ENCODE data around the gene DISP1.
"Not testable (repeated sequence)": the region's sequence is repeated elsewhere in the genome, so short reads cannot be mapped to it uniquely, and the experiment has no call there.

Gene DISP1

DNA sequence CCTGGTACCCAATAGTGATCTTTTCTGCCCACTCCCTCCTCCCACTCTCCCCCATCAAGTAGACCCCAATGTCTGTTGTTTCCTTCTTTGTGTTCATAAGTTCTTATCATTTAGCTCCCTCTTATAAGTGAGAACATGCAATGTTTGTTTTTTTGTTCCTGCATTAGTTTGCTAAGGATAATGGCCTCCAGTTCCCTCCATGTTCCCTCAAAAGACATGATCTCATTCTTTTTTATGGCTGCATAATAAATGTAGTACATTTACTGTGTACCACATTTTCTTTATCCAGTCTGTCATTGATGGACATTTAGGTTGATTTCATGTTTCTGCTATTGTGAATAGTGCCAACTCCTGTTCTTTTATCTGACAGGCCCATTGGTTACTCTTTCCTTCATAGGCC is 35.7 kb downstream of the DISP1 start:
- not testable (repeated sequence) for DNase-seq

DNA sequence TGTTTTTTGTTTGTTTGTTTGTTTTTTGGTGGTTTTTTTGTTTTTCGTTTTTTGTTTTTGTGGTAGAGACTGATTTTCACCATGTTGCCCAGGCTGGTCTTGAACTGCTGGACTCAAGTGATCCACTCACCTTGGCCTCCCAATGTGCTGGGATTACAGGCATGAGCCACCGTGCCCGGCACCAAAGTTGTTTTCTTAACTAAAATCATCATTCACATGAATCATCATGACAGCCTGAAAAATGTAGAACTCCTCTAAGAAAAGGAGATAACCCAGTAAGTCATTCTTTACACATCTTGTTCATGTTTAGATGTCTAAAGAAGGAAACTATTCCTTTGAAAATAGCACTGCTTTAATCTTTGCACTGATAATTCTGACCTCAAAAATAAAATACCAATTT is 37.5 kb downstream of the DISP1 start:
- DNase-seq = no peak

GRCh38 chr1:222861062-222861461 is 46.2 kb downstream of the DISP1 start:
- DNase-seq = no peak

Measured in anterior cingulate cortex (tissue), 58 donors.